ENCODE data around the gene ANAPC2. TPM values are rescaled to one million over a fixed set of nuclear protein-coding genes. Genes with fewer than 3 reads are reported as not detected.

The ANAPC2 gene
- total RNA-seq, 2 donors from 2014 or later, result 66.5 to 69.2 TPM

GRCh38 chr9:137167277-137167746 is 21.0 kb downstream of the ANAPC2 start:
- no peaks in the 10 kb centered on the region for H3K36me3 ChIP-seq (ENCODE audit: control insufficient read depth, insufficient read depth, low read length)
- H3K9me3 ChIP-seq (ENCODE audit: control insufficient read depth, low read length), result no peaks in the 10 kb centered on the region
- H3K9ac ChIP-seq (ENCODE audit: extremely low read depth, low read length, poor library complexity, severe bottlenecking), result no peak overlapping the region
- Mint-ChIP-seq H3K9me3 (no peaks in the 10 kb centered on the region), H3K36me3 (ENCODE audit: low read depth) (no peaks in the 10 kb centered on the region), H3K4me3 (no peak overlapping the region), H3K27me3 (ENCODE audit: insufficient read depth) (peaks cover 88% of the 10 kb centered on the region), H3K4me1 (no peaks in the 10 kb centered on the region), H3K27ac (no peak overlapping the region)
- no peak for DNase-seq
- peaks cover 100% of the 10 kb centered on the region for H3K27me3 ChIP-seq (ENCODE audit: control insufficient read depth, insufficient read depth, low read length, poor library complexity, severe bottlenecking)
- no peak overlapping the region for H3K27ac ChIP-seq (ENCODE audit: low read depth, low read length)
- WGBS, 2 experiments (ENCODE audit: insufficient coverage in 1 of 2, insufficient read length in 1 of 2), result 36 to 48% methylated on average over 10 to 44 of the region's 44 CpGs
- H3K4me3 ChIP-seq (ENCODE audit: low read length), result no peak overlapping the region
- no peaks in the 10 kb centered on the region for H3K4me1 ChIP-seq (ENCODE audit: control insufficient read depth, insufficient read depth, low read length)
- no peak for TF ChIP-seq CTCF (conservative IDR thresholded peaks at IDR 0.05)

- Histone ChIP-seq H3K9me3 (ENCODE audit: control insufficient read depth, low read length) (no peaks in the 10 kb centered on the region), H3K27ac (ENCODE audit: low read depth, low read length) (no peak overlapping the region), H3K27me3 (ENCODE audit: control insufficient read depth, insufficient read depth, low read length, poor library complexity, severe bottlenecking) (peaks cover 100% of the 10 kb centered on the region), H3K4me3 (ENCODE audit: low read length) (no peak overlapping the region), H3K4me1 (ENCODE audit: control insufficient read depth, insufficient read depth, low read length) (no peaks in the 10 kb centered on the region), H3K9ac (ENCODE audit: extremely low read depth, low read length, poor library complexity, severe bottlenecking) (no peak overlapping the region), H3K36me3 (ENCODE audit: control insufficient read depth, insufficient read depth, low read length) (no peaks in the 10 kb centered on the region)
- peaks cover 89% of the 10 kb centered on the region for H3K27me3 Mint-ChIP-seq (ENCODE audit: insufficient read depth)
- no peak overlapping the region for H3K4me3 Mint-ChIP-seq
- H3K36me3 Mint-ChIP-seq (ENCODE audit: low read depth), result no peaks in the 10 kb centered on the region
- WGBS, 2 experiments (ENCODE audit: insufficient coverage in 1 of 2, insufficient read length in 1 of 2), result 78 to 81% methylated on average over 9 to 22 of the region's 22 CpGs
- no peak for TF ChIP-seq CTCF (conservative IDR thresholded peaks at IDR 0.05)
- no peak overlapping the region for H3K27ac Mint-ChIP-seq
- no peaks in the 10 kb centered on the region for H3K9me3 Mint-ChIP-seq
- DNase-seq, result no peak
- H3K4me1 Mint-ChIP-seq, result no peaks in the 10 kb centered on the region
These were observed 21.8 kb downstream of the ANAPC2 start for GRCh38 chr9:137166380-137167229.

- no peak for TF ChIP-seq CTCF (conservative IDR thresholded peaks at IDR 0.05)
- no peak overlapping the region for H3K9ac ChIP-seq (ENCODE audit: extremely low read depth, low read length, poor library complexity, severe bottlenecking)
- H3K27ac Mint-ChIP-seq, result no peak overlapping the region
- H3K4me3 ChIP-seq (ENCODE audit: low read length), result no peak overlapping the region
- H3K36me3 Mint-ChIP-seq (ENCODE audit: low read depth), result no peaks in the 10 kb centered on the region
- no peaks in the 10 kb centered on the region for H3K4me1 ChIP-seq (ENCODE audit: control insufficient read depth, insufficient read depth, low read length)
- H3K27me3 Mint-ChIP-seq (ENCODE audit: insufficient read depth), result peaks cover 89% of the 10 kb centered on the region
- H3K4me3 Mint-ChIP-seq, result no peak overlapping the region
- no peaks in the 10 kb centered on the region for H3K4me1 Mint-ChIP-seq
- H3K36me3 ChIP-seq (ENCODE audit: control insufficient read depth, insufficient read depth, low read length), result no peaks in the 10 kb centered on the region
- peaks cover 100% of the 10 kb centered on the region for H3K27me3 ChIP-seq (ENCODE audit: control insufficient read depth, insufficient read depth, low read length, poor library complexity, severe bottlenecking)
- no peak for DNase-seq
- WGBS, 2 experiments (ENCODE audit: insufficient coverage in 1 of 2, insufficient read length in 1 of 2), result 88% methylated on average over 22 to 32 of the region's 32 CpGs
- H3K9me3 Mint-ChIP-seq, result no peaks in the 10 kb centered on the region
- H3K9me3 ChIP-seq (ENCODE audit: control insufficient read depth, low read length), result no peaks in the 10 kb centered on the region
- H3K27ac ChIP-seq (ENCODE audit: low read depth, low read length), result no peak overlapping the region
These were observed 23.0 kb downstream of the ANAPC2 start for GRCh38 chr9:137165250-137165836.
